Measurements from ENCODE around the gene CDX1. TPM values are rescaled to one million over a fixed set of nuclear protein-coding genes. Genes with fewer than 3 reads are reported as not detected.

Gene CDX1
- total RNA-seq, 2 experiments from 2014 or later, result not detected

- POLR2A ChIA-PET, result interaction anchor here (0.7 to 1.3 kb wide), 4 partner anchors 11 to 294 kb away, joined by 3 to 8 read pairs (median 6); partner anchors contain the start of gene RPS14
- ATAC-seq (ENCODE audit: low read depth), result no peak
- Mint-ChIP-seq H3K27me3 (no peaks in the 10 kb centered on the region), H3K4me1 (peaks cover 30% of the 10 kb centered on the region), H3K9me3 (no peaks in the 10 kb centered on the region), H3K36me3 (peaks cover 14% of the 10 kb centered on the region), H3K4me3 (peak overlapping the region; percentile 95), H3K27ac (peak overlapping the region; percentile 89)
- DNase-seq, result no peak
Measured at GRCh38 chr5:150156027-150156368, 10.6 kb upstream of the CDX1 start.

GRCh38 chr5:150156540-150156939 is 10.0 kb upstream of the CDX1 start:
- ATAC-seq (ENCODE audit: low read depth), result no peak
- Mint-ChIP-seq H3K36me3 (peaks cover 14% of the 10 kb centered on the region), H3K4me3 (peak overlapping the region; percentile 95), H3K27me3 (no peaks in the 10 kb centered on the region), H3K27ac (peak overlapping the region; percentile 89), H3K4me1 (peaks cover 31% of the 10 kb centered on the region), H3K9me3 (no peaks in the 10 kb centered on the region)
- DNase-seq, result no peak
- POLR2A ChIA-PET, result interaction anchor here (0.7 kb wide), 1 partner anchor 277 kb away, joined by 3 read pairs; no protein-coding TSS in a partner anchor

GRCh38 chr5:150157168-150157567 is 9.4 kb upstream of the CDX1 start:
- no peak for DNase-seq
- Mint-ChIP-seq H3K4me1 (peaks cover 33% of the 10 kb centered on the region), H3K9me3 (no peaks in the 10 kb centered on the region), H3K27me3 (no peaks in the 10 kb centered on the region), H3K27ac (peak overlapping the region; percentile 14), H3K36me3 (peaks cover 14% of the 10 kb centered on the region), H3K4me3 (no peak overlapping the region)
- no peak for ATAC-seq (ENCODE audit: low read depth)
- POLR2A ChIA-PET, result no interaction called here

DNA sequence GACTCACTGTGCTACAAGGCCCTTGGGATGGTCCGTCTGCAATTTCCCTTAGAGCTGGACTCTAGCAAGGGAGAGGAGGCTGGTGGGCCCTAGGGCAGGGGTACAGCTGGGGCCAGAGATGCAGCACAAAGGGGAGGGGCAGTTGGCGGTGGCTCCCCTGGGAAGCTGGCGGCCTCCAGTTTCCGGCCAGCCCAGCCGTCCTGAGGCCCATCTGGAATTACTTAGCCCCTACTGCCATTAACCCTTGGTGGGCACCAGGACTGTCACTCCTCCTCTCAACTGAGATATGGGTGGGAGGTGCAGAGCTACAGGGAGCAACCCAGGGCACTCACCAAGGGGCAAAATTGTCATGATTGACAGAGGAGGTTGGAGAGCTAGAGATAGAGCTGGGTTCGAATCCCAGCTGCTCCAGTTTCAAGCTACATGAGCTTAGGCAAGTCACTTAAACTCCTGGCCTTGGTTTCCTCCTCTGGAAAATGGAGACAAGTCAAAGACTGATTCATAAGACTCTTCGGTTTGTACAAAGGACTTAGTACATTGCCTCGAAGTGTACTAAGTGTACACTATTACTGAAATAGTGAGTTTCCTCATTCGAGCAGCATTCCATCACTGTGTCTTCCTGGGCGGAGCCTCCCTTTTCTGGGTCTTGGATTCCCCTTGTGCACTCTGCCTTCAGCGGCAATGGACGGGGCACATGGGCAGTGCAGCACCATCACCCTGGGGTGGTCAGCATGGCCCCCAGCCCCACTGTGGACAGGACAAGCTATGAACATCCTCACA is 8.2 kb upstream of the CDX1 start:
- Mint-ChIP-seq H3K4me1 (peaks cover 25% of the 10 kb centered on the region), H3K27me3 (peaks cover 2% of the 10 kb centered on the region)
- POLR2A ChIA-PET, result interaction anchor here (2.1 kb wide), 1 partner anchor 9 kb away, joined by 6 read pairs; no protein-coding TSS in a partner anchor

GRCh38 chr5:150159031-150159430 is 7.5 kb upstream of the CDX1 start:
- no peak overlapping the region for H3K27ac Mint-ChIP-seq
- no peak for ATAC-seq (ENCODE audit: low read depth)
- no peak overlapping the region for H3K4me3 Mint-ChIP-seq
- POLR2A ChIA-PET, result interaction anchor here (2.1 kb wide), 1 partner anchor 9 kb away, joined by 6 read pairs; no protein-coding TSS in a partner anchor
- H3K9me3 Mint-ChIP-seq, result no peaks in the 10 kb centered on the region
- H3K27me3 Mint-ChIP-seq, result peaks cover 5% of the 10 kb centered on the region
- DNase-seq, result no peak
- H3K4me1 Mint-ChIP-seq, result peaks cover 19% of the 10 kb centered on the region
- H3K36me3 Mint-ChIP-seq, result peaks cover 7% of the 10 kb centered on the region

More for the DNA sequence above, 8.2 kb upstream of the CDX1 start:
- Mint-ChIP-seq H3K36me3 (peaks cover 10% of the 10 kb centered on the region), H3K27ac (no peak overlapping the region), H3K9me3 (no peaks in the 10 kb centered on the region), H3K4me3 (no peak overlapping the region)
- DNase-seq (no peak), ATAC-seq (ENCODE audit: low read depth) (no peak)

GRCh38 chr5:150159741-150160179 is 6.8 kb upstream of the CDX1 start:
- DNase-seq (no peak), ATAC-seq (ENCODE audit: low read depth) (no peak)
- Mint-ChIP-seq H3K36me3 (peaks cover 3% of the 10 kb centered on the region), H3K9me3 (no peaks in the 10 kb centered on the region), H3K4me1 (peaks cover 14% of the 10 kb centered on the region), H3K4me3 (no peak overlapping the region), H3K27ac (no peak overlapping the region), H3K27me3 (peaks cover 10% of the 10 kb centered on the region)
- POLR2A ChIA-PET, result interaction anchor here (1.0 kb wide), 1 partner anchor 10 kb away, joined by 3 read pairs; no protein-coding TSS in a partner anchor

DNA sequence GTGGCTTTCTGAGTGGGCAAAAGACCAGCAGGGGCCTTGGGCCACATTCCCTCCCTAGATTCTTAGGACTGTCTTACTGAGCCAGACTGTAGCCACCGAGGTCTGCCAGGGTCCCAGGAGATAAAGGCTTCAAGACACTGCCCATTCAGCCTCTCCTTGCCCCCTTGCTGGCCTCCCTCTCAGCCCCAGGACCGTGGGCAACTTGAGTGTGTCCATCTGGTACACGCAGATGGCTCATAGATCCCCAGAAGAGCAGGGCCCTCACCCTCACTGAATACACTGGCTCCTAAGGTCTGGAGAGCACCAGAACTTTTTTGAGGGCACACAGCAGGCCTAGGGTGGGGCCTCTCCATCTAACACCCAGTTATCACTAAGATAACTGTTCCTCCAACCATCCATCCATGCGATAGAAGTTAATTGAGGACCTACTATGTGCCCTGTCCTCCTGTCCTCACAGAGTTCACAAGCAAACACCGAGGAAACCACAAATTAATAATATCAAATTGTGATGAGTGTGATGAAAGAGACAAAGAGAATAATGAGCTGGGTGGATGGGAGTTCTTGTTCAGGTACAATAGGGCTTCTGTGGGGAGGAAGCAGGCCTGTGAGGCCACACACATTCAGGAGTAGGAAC is 6.0 kb upstream of the CDX1 start:
- no peak overlapping the region for H3K4me3 Mint-ChIP-seq
- POLR2A ChIA-PET, result interaction anchor here (1.0 kb wide), 1 partner anchor 11 kb away, joined by 3 read pairs; no protein-coding TSS in a partner anchor
- no peaks in the 10 kb centered on the region for H3K9me3 Mint-ChIP-seq
- H3K27ac Mint-ChIP-seq, result peak overlapping the region; percentile 68
- H3K36me3 Mint-ChIP-seq, result no peaks in the 10 kb centered on the region
- H3K27me3 Mint-ChIP-seq, result peaks cover 18% of the 10 kb centered on the region
- DNase-seq (no peak), ATAC-seq (ENCODE audit: low read depth) (no peak)
- H3K4me1 Mint-ChIP-seq, result peaks cover 10% of the 10 kb centered on the region

DNA sequence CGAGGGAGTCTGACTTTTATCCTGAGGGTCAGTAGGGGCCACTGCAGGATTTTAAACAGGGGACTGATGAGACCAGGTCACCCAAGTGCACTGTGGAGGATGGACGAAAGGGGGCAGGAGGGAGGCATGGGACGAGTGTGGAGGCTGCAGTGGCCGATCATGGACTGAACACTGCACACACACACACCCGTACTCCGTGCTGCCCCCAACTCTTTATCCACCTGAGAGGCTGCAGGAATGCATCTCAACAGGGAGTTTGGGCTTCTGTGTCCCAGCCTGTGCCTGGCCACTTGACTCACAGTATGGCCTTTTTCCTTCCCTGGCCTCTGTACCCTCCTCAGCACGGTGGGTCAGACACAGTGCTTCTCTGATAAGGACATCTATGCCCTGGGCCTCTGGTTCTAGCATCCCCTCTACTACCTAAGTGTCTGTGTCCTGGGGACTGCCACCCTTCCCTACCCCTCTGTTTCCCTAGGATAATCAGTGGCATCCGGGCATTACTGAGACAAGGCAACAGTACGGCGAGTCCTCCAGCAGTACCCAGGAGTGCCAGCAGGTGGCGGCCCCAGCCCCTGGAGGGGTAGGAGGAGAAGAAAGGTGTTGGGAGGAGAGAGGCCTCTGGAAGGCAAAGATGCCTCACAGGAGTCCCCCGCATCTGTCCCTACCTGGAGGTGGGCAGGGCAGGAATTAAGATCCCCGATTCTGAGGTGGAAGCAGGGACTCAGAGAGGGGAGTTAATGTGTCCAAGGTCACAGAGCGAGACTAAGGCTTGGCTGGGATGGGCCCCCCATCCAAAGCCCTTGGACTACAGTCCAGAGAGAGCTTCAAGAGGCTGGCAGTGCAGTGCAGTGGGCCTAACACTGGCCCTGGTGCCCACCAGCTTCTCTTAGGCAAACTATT is 5.1 kb upstream of the CDX1 start:
- Mint-ChIP-seq H3K27me3 (peaks cover 25% of the 10 kb centered on the region), H3K27ac (peak overlapping the region; percentile 17), H3K9me3 (no peaks in the 10 kb centered on the region), H3K4me3 (no peak overlapping the region), H3K36me3 (no peaks in the 10 kb centered on the region), H3K4me1 (peaks cover 4% of the 10 kb centered on the region)
- DNase-seq, result peak; percentile 90
- POLR2A ChIA-PET, result no interaction called here
- ATAC-seq (ENCODE audit: low read depth), result peak; percentile 83

GRCh38 chr5:150162142-150162513 is 4.5 kb upstream of the CDX1 start:
- ATAC-seq (ENCODE audit: low read depth), result peak; percentile 4
- Mint-ChIP-seq H3K27me3 (peaks cover 25% of the 10 kb centered on the region), H3K27ac (no peak overlapping the region), H3K4me3 (no peak overlapping the region), H3K36me3 (no peaks in the 10 kb centered on the region), H3K9me3 (no peaks in the 10 kb centered on the region), H3K4me1 (peaks cover 4% of the 10 kb centered on the region)
- POLR2A ChIA-PET, result no interaction called here
- DNase-seq, result no peak

GRCh38 chr5:150163035-150163434 is 3.5 kb upstream of the CDX1 start:
- DNase-seq (no peak), ATAC-seq (ENCODE audit: low read depth) (no peak)
- H3K4me1 Mint-ChIP-seq, result peaks cover 6% of the 10 kb centered on the region
- H3K27ac Mint-ChIP-seq, result no peak overlapping the region
- no peaks in the 10 kb centered on the region for H3K36me3 Mint-ChIP-seq
- H3K9me3 Mint-ChIP-seq, result no peaks in the 10 kb centered on the region
- POLR2A ChIA-PET, result interaction anchor here (0.6 to 1.0 kb wide), 3 partner anchors 8 to 47 kb away, joined by 3 read pairs; no protein-coding TSS in a partner anchor
- H3K4me3 Mint-ChIP-seq, result no peak overlapping the region
- peaks cover 33% of the 10 kb centered on the region for H3K27me3 Mint-ChIP-seq

DNA sequence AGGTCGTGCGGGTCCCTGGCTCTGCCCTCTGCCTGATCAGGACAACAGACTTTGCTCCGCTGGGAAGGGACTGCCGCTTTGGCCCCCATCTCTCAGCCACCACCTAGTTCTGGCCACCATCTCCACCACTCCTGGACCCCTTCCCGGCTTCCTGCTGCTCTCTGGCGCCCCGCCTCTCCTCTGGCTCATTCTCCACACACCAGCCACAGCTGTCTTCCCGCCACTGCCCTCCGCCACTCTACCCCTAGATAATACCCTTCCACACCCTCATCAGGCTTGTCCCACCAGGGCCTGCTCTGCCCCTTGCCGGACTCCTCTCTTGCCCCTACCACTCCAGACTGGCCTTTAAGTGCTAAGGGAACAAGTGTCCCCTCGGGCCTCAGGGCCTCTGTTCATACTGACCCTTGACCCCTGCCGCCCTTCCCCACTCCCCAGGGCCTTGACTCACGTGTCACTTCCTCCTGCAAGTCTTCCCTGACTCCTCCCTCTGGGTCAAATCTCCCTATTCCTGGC is 3.0 kb upstream of the CDX1 start:
- Mint-ChIP-seq H3K27ac (no peak overlapping the region), H3K9me3 (no peaks in the 10 kb centered on the region), H3K4me3 (no peak overlapping the region), H3K36me3 (no peaks in the 10 kb centered on the region), H3K4me1 (peaks cover 6% of the 10 kb centered on the region), H3K27me3 (peaks cover 39% of the 10 kb centered on the region)
- POLR2A ChIA-PET, result interaction anchor here (0.6 to 1.0 kb wide), 3 partner anchors 7 to 46 kb away, joined by 3 read pairs; no protein-coding TSS in a partner anchor
- ATAC-seq (ENCODE audit: low read depth) (no peak), DNase-seq (no peak)

- POLR2A ChIA-PET, result no interaction called here
- Mint-ChIP-seq H3K27me3 (peaks cover 47% of the 10 kb centered on the region), H3K9me3 (no peaks in the 10 kb centered on the region), H3K36me3 (no peaks in the 10 kb centered on the region), H3K4me3 (no peak overlapping the region), H3K27ac (peak overlapping the region; percentile 28), H3K4me1 (peaks cover 6% of the 10 kb centered on the region)
- ATAC-seq (ENCODE audit: low read depth) (no peak), DNase-seq (no peak)
Measured at GRCh38 chr5:150164211-150164980, 2.2 kb upstream of the CDX1 start.

Data from activated naive CD8-positive, alpha-beta T cell treated with anti-CD3 and anti-CD28 coated beads, Interleukin-2, amount 10 ng/mL, durations not matched to agents 7 days and 5 days (primary cell).